ENCODE results near the gene COL8A2.

COL8A2 gene

GRCh38 chr1:36136535-36136934, 11.5 kb upstream of the COL8A2 start:
- no peak for DNase-seq (ENCODE audit: extremely low read depth, insufficient read length)
- H3K4me3 ChIP-seq (replicated peaks; ENCODE audit: low read depth, low read length), result no peak overlapping the region
- TF ChIP-seq, protein P1, sequence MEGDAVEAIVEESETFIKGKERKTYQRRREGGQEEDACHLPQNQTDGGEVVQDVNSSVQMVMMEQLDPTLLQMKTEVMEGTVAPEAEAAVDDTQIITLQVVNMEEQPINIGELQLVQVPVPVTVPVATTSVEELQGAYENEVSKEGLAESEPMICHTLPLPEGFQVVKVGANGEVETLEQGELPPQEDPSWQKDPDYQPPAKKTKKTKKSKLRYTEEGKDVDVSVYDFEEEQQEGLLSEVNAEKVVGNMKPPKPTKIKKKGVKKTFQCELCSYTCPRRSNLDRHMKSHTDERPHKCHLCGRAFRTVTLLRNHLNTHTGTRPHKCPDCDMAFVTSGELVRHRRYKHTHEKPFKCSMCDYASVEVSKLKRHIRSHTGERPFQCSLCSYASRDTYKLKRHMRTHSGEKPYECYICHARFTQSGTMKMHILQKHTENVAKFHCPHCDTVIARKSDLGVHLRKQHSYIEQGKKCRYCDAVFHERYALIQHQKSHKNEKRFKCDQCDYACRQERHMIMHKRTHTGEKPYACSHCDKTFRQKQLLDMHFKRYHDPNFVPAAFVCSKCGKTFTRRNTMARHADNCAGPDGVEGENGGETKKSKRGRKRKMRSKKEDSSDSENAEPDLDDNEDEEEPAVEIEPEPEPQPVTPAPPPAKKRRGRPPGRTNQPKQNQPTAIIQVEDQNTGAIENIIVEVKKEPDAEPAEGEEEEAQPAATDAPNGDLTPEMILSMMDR (IDR thresholded peaks at IDR 0.05; ENCODE audit: insufficient read depth, low read length, poor library complexity, severe bottlenecking), result no peak
- peaks cover 18% of the 10 kb centered on the region for H3K36me3 ChIP-seq (ENCODE audit: control insufficient read depth, insufficient read depth, low read length)
- no peaks in the 10 kb centered on the region for H3K27me3 ChIP-seq (replicated peaks; ENCODE audit: control insufficient read depth, insufficient read depth, low read length)

DNA sequence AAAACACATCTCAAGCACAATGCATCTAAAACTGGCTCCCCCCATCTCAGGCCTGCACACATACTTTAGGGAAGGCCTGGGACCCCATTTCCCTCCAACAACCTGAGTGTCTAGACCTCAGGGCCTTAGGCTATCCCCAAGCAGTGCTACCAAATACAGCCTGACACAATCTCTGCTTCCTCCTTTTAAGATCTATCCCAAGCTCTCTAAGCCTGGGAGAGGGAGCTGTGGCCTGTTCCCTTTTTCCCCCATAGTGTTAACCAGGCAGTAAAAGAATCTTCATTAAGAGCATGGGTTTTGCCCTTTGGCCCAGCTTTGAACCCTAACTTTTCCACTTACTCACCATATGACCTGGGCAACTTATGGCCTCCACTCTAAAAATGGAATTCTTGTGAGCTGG, 10.8 kb upstream of the COL8A2 start:
- Histone ChIP-seq H3K27me3 (replicated peaks; ENCODE audit: control insufficient read depth, insufficient read depth, low read length) (no peaks in the 10 kb centered on the region), H3K36me3 (ENCODE audit: control insufficient read depth, insufficient read depth, low read length) (peaks cover 18% of the 10 kb centered on the region), H3K4me3 (replicated peaks; ENCODE audit: low read depth, low read length) (no peak overlapping the region)
- DNase-seq (ENCODE audit: extremely low read depth, insufficient read length), result no peak
- TF ChIP-seq, protein P1 (IDR thresholded peaks at IDR 0.05; ENCODE audit: insufficient read depth, low read length, poor library complexity, severe bottlenecking), result no peak

DNA sequence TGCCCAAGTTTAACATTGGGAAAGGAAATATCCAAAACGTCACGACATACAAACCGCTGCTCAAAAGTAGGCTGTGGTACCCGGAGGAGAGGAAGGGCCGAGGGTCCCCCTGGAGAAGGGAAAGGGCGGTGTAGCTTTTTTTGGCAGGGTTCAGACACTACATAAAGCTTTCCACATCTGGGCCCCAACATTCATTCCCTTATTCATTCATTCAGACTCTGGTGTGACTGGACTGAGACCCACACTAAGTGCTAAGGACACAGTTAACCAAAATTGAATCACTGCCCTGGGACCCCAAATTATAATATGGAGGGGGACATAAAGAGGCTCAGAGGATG, 10.3 kb upstream of the COL8A2 start:
- Histone ChIP-seq H3K36me3 (ENCODE audit: control insufficient read depth, insufficient read depth, low read length) (peaks cover 18% of the 10 kb centered on the region), H3K4me3 (replicated peaks; ENCODE audit: low read depth, low read length) (no peak overlapping the region), H3K27me3 (replicated peaks; ENCODE audit: control insufficient read depth, insufficient read depth, low read length) (no peaks in the 10 kb centered on the region)
- no peak for DNase-seq (ENCODE audit: extremely low read depth, insufficient read length)
- TF ChIP-seq, protein P1 (IDR thresholded peaks at IDR 0.05; ENCODE audit: insufficient read depth, low read length, poor library complexity, severe bottlenecking), result no peak

DNA sequence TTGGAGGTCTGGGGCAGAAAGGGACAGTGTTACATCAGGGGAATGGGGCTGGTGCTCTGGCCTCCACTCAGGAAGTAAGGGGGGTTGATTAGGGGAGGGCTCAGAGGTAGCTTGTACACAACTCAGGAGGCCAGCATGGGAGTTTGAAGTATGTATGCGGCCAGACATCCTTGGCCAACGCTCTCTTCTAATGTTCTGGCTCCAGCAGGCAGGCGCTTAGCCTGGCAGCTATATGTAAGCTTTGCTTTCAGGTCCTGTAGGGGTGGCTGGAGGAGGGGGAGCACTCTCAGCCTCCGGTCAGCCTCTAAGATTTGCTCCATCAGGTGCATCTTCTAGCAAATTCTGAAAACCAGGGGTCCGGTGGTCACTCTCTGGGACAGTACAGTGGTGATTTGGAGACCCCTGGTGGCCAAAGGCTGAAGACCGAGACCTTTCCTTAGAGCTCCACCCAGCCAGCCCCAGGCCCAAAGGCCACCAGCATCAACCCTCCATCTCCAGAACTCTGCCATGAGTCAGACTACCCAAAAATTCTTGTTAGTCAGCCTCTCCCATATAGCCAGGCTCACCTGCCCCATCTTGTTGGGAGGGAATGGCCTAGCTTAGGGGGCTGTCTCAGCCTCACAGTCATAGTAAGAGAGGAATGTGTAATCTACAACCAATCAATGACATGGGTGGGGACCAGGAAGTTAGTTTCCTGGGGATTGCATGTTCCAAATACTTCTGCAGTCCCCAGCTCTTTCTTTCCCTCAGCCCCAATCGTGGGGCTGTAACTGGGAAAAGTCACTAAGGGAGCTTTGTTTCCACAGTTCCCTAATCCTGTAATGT, 9.7 kb upstream of the COL8A2 start:
- TF ChIP-seq, protein P1 (IDR thresholded peaks at IDR 0.05; ENCODE audit: insufficient read depth, low read length, poor library complexity, severe bottlenecking), result peak; percentile 81
- no peak for DNase-seq (ENCODE audit: extremely low read depth, insufficient read length)
- H3K36me3 ChIP-seq (ENCODE audit: control insufficient read depth, insufficient read depth, low read length), result peaks cover 14% of the 10 kb centered on the region

GRCh38 chr1:36134031-36134430, 9.0 kb upstream of the COL8A2 start:
- no peak for DNase-seq (ENCODE audit: extremely low read depth, insufficient read length)
- Histone ChIP-seq H3K27me3 (replicated peaks; ENCODE audit: control insufficient read depth, insufficient read depth, low read length) (no peaks in the 10 kb centered on the region), H3K36me3 (ENCODE audit: control insufficient read depth, insufficient read depth, low read length) (peaks cover 14% of the 10 kb centered on the region), H3K4me3 (replicated peaks; ENCODE audit: low read depth, low read length) (no peak overlapping the region)
- TF ChIP-seq, protein P1 (IDR thresholded peaks at IDR 0.05; ENCODE audit: insufficient read depth, low read length, poor library complexity, severe bottlenecking), result no peak

More for the DNA sequence above, 9.7 kb upstream of the COL8A2 start:
- Histone ChIP-seq H3K4me3 (replicated peaks; ENCODE audit: low read depth, low read length) (no peak overlapping the region), H3K27me3 (replicated peaks; ENCODE audit: control insufficient read depth, insufficient read depth, low read length) (no peaks in the 10 kb centered on the region)

Measured in GM06990 (cell line).